ENCODE results near the gene LZTS3. TPM values are rescaled to one million over a fixed set of nuclear protein-coding genes. Genes with fewer than 3 reads are reported as not detected.

LZTS3 gene
- polyA plus RNA-seq, 5 donors, result 7.4 to 12.0 (median 8.3) TPM

Other genes starting within 250 kb of the LZTS3 start
- gene GNRH2, start 129.9 kb downstream of the LZTS3 start, polyA plus RNA-seq (ENCODE audit: insufficient read depth in 1 of 5, insufficient read length in 5 of 5, low replicate concordance in 1 of 5), result under 1 TPM; 0.31 to 0.63 (median 0.50) TPM
- gene MRPS26, start 127.5 kb downstream of the LZTS3 start, polyA plus RNA-seq (ENCODE audit: insufficient read depth in 1 of 5, insufficient read length in 5 of 5, low replicate concordance in 1 of 5), result 10 to 100 TPM; 34.1 to 70.1 (median 46.3) TPM
- gene OXT, start 101.9 kb downstream of the LZTS3 start, polyA plus RNA-seq (ENCODE audit: insufficient read depth in 1 of 5, insufficient read length in 5 of 5, low replicate concordance in 1 of 5), result not detected
- not detected for gene AVP, start 88.8 kb downstream of the LZTS3 start, polyA plus RNA-seq (ENCODE audit: insufficient read depth in 1 of 5, insufficient read length in 5 of 5, low replicate concordance in 1 of 5)
- 10 to 100 TPM; 10.4 to 15.2 (median 12.3) TPM for gene FASTKD5, start 13.7 kb downstream of the LZTS3 start, polyA plus RNA-seq (ENCODE audit: insufficient read depth in 1 of 5, insufficient read length in 5 of 5, low replicate concordance in 1 of 5)
- 10 to 100 TPM in 1 of 5 donors, 1 to 10 TPM in 4; 8.5 to 11.1 (median 9.2) TPM for gene UBOX5, start 13.7 kb downstream of the LZTS3 start, polyA plus RNA-seq (ENCODE audit: insufficient read depth in 1 of 5, insufficient read length in 5 of 5, low replicate concordance in 1 of 5)
- 10 to 100 TPM; 38.9 to 56.6 (median 50.9) TPM for gene DDRGK1, start 31.1 kb upstream of the LZTS3 start, polyA plus RNA-seq (ENCODE audit: insufficient read depth in 1 of 5, insufficient read length in 5 of 5, low replicate concordance in 1 of 5)
- gene ITPA, start 35.9 kb upstream of the LZTS3 start, polyA plus RNA-seq (ENCODE audit: insufficient read depth in 1 of 5, insufficient read length in 5 of 5, low replicate concordance in 1 of 5), result 10 to 100 TPM; 33.9 to 71.5 (median 50.4) TPM
- gene SLC4A11, start 65.6 kb upstream of the LZTS3 start, polyA plus RNA-seq (ENCODE audit: insufficient read depth in 1 of 5, insufficient read length in 5 of 5, low replicate concordance in 1 of 5), result 1 to 10 TPM in 2 of 5 donors, under 1 TPM in 3; 0.74 to 1.3 (median 0.86) TPM
- gene DNAAF9, start 234.1 kb upstream of the LZTS3 start, polyA plus RNA-seq (ENCODE audit: insufficient read depth in 1 of 5, insufficient read length in 5 of 5, low replicate concordance in 1 of 5), result 10 to 100 TPM; 19.5 to 26.7 (median 24.1) TPM